Measurements from ENCODE around the gene ZFP92. TPM values are rescaled to one million over a fixed set of nuclear protein-coding genes. Genes with fewer than 3 reads are reported as not detected.

The ZFP92 gene
- total RNA-seq, 1 donor from 2014 or later, result not detected

- H3K9me3 Mint-ChIP-seq, result peaks cover 10% of the 10 kb centered on the region
- no peak for DNase-seq (ENCODE audit: low spot score)
- Histone ChIP-seq H2AFZ (replicated peaks) (no peak overlapping the region), H3K4me1 (no peaks in the 10 kb centered on the region), H3K27ac (no peak overlapping the region), H3K79me2 (ENCODE audit: low read depth) (no peaks in the 10 kb centered on the region), H3K27me3 (no peaks in the 10 kb centered on the region), H3K9me3 (ENCODE audit: low read depth) (no peaks in the 10 kb centered on the region), H3K4me3 (no peak overlapping the region), H4K20me1 (ENCODE audit: low read depth) (no peaks in the 10 kb centered on the region), H3K36me3 (no peaks in the 10 kb centered on the region), H3F3A (ENCODE audit: low read depth) (no peaks in the 10 kb centered on the region), H3K4me2 (no peak overlapping the region), H3K9ac (no peak overlapping the region)
- H3K4me1 Mint-ChIP-seq, result no peaks in the 10 kb centered on the region
- H3K4me3 Mint-ChIP-seq, result no peak overlapping the region
- H3K27ac Mint-ChIP-seq, result no peak overlapping the region
- TF ChIP-seq EZH2 (IDR thresholded peaks at IDR 0.05) (no peak), CTCF (IDR thresholded peaks at IDR 0.05) (no peak), EZH2phosphoT487 (IDR thresholded peaks at IDR 0.05) (no peak)
- peaks cover 2% of the 10 kb centered on the region for H3K27me3 Mint-ChIP-seq (ENCODE audit: insufficient read depth, low read depth)
- H3K36me3 Mint-ChIP-seq, result peaks cover 2% of the 10 kb centered on the region
Observed at GRCh38 chrX:153450949-153451277, 39.6 kb downstream of the ZFP92 start.

- no peak overlapping the region for H3K4me3 ChIP-seq
- no peaks in the 10 kb centered on the region for H4K20me1 ChIP-seq (ENCODE audit: low read depth)
- no peaks in the 10 kb centered on the region for H3F3A ChIP-seq (ENCODE audit: low read depth)
- H3K4me2 ChIP-seq, result no peak overlapping the region
- peaks cover 9% of the 10 kb centered on the region for H3K9me3 Mint-ChIP-seq
- H3K9me3 ChIP-seq (ENCODE audit: low read depth), result no peaks in the 10 kb centered on the region
- H3K27ac Mint-ChIP-seq, result no peak overlapping the region
- no peaks in the 10 kb centered on the region for H3K4me1 Mint-ChIP-seq
- no peaks in the 10 kb centered on the region for H3K36me3 ChIP-seq
- no peak overlapping the region for H3K9ac ChIP-seq
- no peak overlapping the region for H2AFZ ChIP-seq (replicated peaks)
- H3K27me3 Mint-ChIP-seq (ENCODE audit: insufficient read depth, low read depth), result peaks cover 2% of the 10 kb centered on the region
- no peak for DNase-seq (ENCODE audit: low spot score)
- H3K4me3 Mint-ChIP-seq, result no peak overlapping the region
- no peaks in the 10 kb centered on the region for H3K27me3 ChIP-seq
- no peak overlapping the region for H3K27ac ChIP-seq
- no peaks in the 10 kb centered on the region for H3K79me2 ChIP-seq (ENCODE audit: low read depth)
- H3K4me1 ChIP-seq, result no peaks in the 10 kb centered on the region
- TF ChIP-seq CTCF (IDR thresholded peaks at IDR 0.05), result no peak
- no peak for TF ChIP-seq EZH2 (IDR thresholded peaks at IDR 0.05)
- TF ChIP-seq EZH2phosphoT487 (IDR thresholded peaks at IDR 0.05), result no peak
- peaks cover 6% of the 10 kb centered on the region for H3K36me3 Mint-ChIP-seq
Observed at GRCh38 chrX:153454901-153455550, 43.8 kb downstream of the ZFP92 start.

GRCh38 chrX:153455571-153455970 is 44.3 kb downstream of the ZFP92 start:
- no peak for DNase-seq (ENCODE audit: low spot score)
- H4K20me1 ChIP-seq (ENCODE audit: low read depth), result no peaks in the 10 kb centered on the region
- no peak overlapping the region for H2AFZ ChIP-seq (replicated peaks)
- no peaks in the 10 kb centered on the region for H3K27me3 ChIP-seq
- peaks cover 9% of the 10 kb centered on the region for H3K9me3 Mint-ChIP-seq
- no peaks in the 10 kb centered on the region for H3K79me2 ChIP-seq (ENCODE audit: low read depth)
- H3K4me1 ChIP-seq, result no peaks in the 10 kb centered on the region
- no peak overlapping the region for H3K9ac ChIP-seq
- no peaks in the 10 kb centered on the region for H3K36me3 ChIP-seq
- no peaks in the 10 kb centered on the region for H3F3A ChIP-seq (ENCODE audit: low read depth)
- H3K4me1 Mint-ChIP-seq, result no peaks in the 10 kb centered on the region
- H3K27ac Mint-ChIP-seq, result no peak overlapping the region
- H3K9me3 ChIP-seq (ENCODE audit: low read depth), result no peaks in the 10 kb centered on the region
- TF ChIP-seq EZH2 (IDR thresholded peaks at IDR 0.05) (no peak), CTCF (IDR thresholded peaks at IDR 0.05) (no peak), EZH2phosphoT487 (IDR thresholded peaks at IDR 0.05) (no peak)
- no peak overlapping the region for H3K27ac ChIP-seq
- peaks cover 6% of the 10 kb centered on the region for H3K36me3 Mint-ChIP-seq
- H3K4me3 ChIP-seq, result no peak overlapping the region
- peaks cover 2% of the 10 kb centered on the region for H3K27me3 Mint-ChIP-seq (ENCODE audit: insufficient read depth, low read depth)
- no peak overlapping the region for H3K4me3 Mint-ChIP-seq
- H3K4me2 ChIP-seq, result no peak overlapping the region

All from neural progenitor cell (in vitro differentiated cells).